GM23248 (cell line): ENCODE measurements around the gene SLC24A2. TPM values are rescaled to one million over a fixed set of nuclear protein-coding genes. Genes with fewer than 3 reads are reported as not detected.

Source experiments
- DNase-seq: peaks from one replicate; pipeline ENCODE4 v3.0.0-alpha.2; 2015
- H2AFZ ChIP-seq: fragments of 200-600 bp; sonication (generic); 2 replicates; pipeline ENCODE4 v1.6.1; 2016; ENCODE audit warnings: antibody characterized with exemption
- H3F3A ChIP-seq: fragments of 200-600 bp; sonication (generic); 2 replicates; pipeline ENCODE4 v1.6.1; 2016; ENCODE audit warnings: mild to moderate bottlenecking, antibody characterized with exemption, mixed run types; ENCODE audit not compliant: insufficient read depth
- H3K27ac ChIP-seq: fragments of 200-600 bp; sonication (generic); 2 replicates; pipeline ENCODE4 v1.5.1; 2016; ENCODE audit warnings: mild to moderate bottlenecking
- H3K27me3 ChIP-seq: fragments of 200-600 bp; sonication (generic); replicated peaks from 2 replicates; pipeline ENCODE4 v1.6.1; 2016; ENCODE audit warnings: mild to moderate bottlenecking; ENCODE audit not compliant: insufficient read depth
- H3K36me3 ChIP-seq: fragments of 200-600 bp; sonication (generic); 2 replicates; pipeline ENCODE4 v1.6.1; 2016; ENCODE audit warnings: low read depth, mild to moderate bottlenecking
- H3K4me1 ChIP-seq: fragments of 200-600 bp; sonication (generic); 2 replicates; pipeline ENCODE4 v1.6.1; 2016; ENCODE audit warnings: mild to moderate bottlenecking; ENCODE audit not compliant: insufficient read depth
- H3K4me2 ChIP-seq: fragments of 200-600 bp; sonication (generic); one replicate; pipeline ENCODE4 v1.6.1; 2016; ENCODE audit warnings: mild to moderate bottlenecking; ENCODE audit not compliant: unreplicated experiment
- H3K4me3 ChIP-seq: fragments of 200-600 bp; sonication (generic); 2 replicates; pipeline ENCODE4 v1.5.1; 2016; ENCODE audit warnings: mild to moderate bottlenecking
- H3K79me2 ChIP-seq: fragments of 200-600 bp; sonication (generic); 2 replicates; pipeline ENCODE4 v1.6.1; 2016; ENCODE audit warnings: mild to moderate bottlenecking; ENCODE audit not compliant: insufficient read depth
- H3K9ac ChIP-seq: fragments of 200-600 bp; sonication (generic); 2 replicates; pipeline ENCODE4 v1.6.1; 2016; ENCODE audit warnings: mild to moderate bottlenecking
- H3K9me2 ChIP-seq: fragments of 200-600 bp; sonication (generic); 2 replicates; pipeline ENCODE4 v1.6.1; 2016; ENCODE audit warnings: mixed run types, mild to moderate bottlenecking, moderate library complexity; ENCODE audit not compliant: insufficient read depth
- H3K9me3 ChIP-seq: fragments of 200-600 bp; sonication (generic); one replicate; pipeline ENCODE4 v1.6.1; 2017; ENCODE audit warnings: low read depth
- H4K20me1 ChIP-seq: fragments of 200-600 bp; sonication (generic); 2 replicates; pipeline ENCODE4 v1.6.0; 2016; ENCODE audit not compliant: insufficient read depth
- EZH2 ChIP-seq: fragments of 200-600 bp; sonication (generic); IDR thresholded peaks from 2 replicates; pipeline ENCODE4 v1.6.1; 2018; ENCODE audit warnings: antibody characterized with exemption, mild to moderate bottlenecking; ENCODE audit not compliant: insufficient read depth, poor library complexity, severe bottlenecking
- EZH2phosphoT487 ChIP-seq: fragments of 200-600 bp; sonication (generic); IDR thresholded peaks from 2 replicates; pipeline ENCODE4 v1.6.1; 2018; ENCODE audit warnings: antibody characterized with exemption, moderate library complexity, mild to moderate bottlenecking, low read depth; ENCODE audit not compliant: insufficient read depth
- WGBS, 2 experiments: methylation state at CpG; one replicate each; pipeline ENCODE4 v1.1.6; 2015 to 2017; ENCODE audit warnings: low lambda C conversion rate in 2 of 2, low coverage in 1 of 2; ENCODE audit errors: missing lambda C conversion rate in 2 of 2; 5-methylcytosine and 5-hydroxymethylcytosine counted together
- in situ Hi-C: fragments of 300-500 bp; cut with MboI; formaldehyde crosslinking; loops from 2 replicates; pipeline ENCODE4 v1.15.0; 2020
- polyA plus RNA-seq: library from polyadenylated mRNA; unstranded; fragments of >200 nt; fragmentation: Nextera tagmentation; extraction: Ambion mirVana; gene quantifications from 2 replicates; pipeline ENCODE4 v1.2.1, GENCODE V29; 2016
- total RNA-seq: library from RNA; depleted of rRNA; stranded (reverse); fragments of >200 nt; shearing (Covaris generic); gene quantifications from 2 replicates; pipeline ENCODE4 v1.2.3, GENCODE V29; 2014

SLC24A2 gene
- total and polyA plus RNA-seq, 2 experiments from 2014 or later: not detected

DNA sequence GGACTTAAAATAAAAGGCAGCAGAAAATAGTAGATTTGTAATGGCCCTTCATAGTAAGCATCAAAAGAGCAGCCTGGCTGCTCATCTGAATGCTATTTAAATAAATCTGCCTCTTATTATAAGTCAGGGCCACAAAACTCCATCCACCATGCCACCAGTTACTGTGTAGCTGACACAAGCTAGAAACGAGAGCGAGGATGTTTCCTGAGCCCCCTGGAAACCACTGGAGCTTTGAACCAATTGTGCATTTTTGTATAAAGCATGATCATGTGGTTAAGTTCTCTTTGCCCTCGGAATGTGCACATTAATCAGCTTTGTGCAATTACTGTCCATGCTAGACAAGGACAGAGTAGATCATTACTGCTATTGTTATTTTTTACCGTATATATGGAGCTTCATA, 17.4 kb downstream of the SLC24A2 start:
- no peaks in the 10 kb centered on the region for H3K9me3 ChIP-seq
- no peaks in the 10 kb centered on the region for H3K79me2 ChIP-seq
- in situ Hi-C loops: no loop called here
- H3K4me2 ChIP-seq: no peak overlapping the region
- WGBS, 2 experiments: 11% methylated on average over 4 of the region's 4 CpGs
- no peaks in the 10 kb centered on the region for H4K20me1 ChIP-seq
- no peaks in the 10 kb centered on the region for H3K36me3 ChIP-seq
- no peak for TF ChIP-seq EZH2
- no peak for TF ChIP-seq EZH2phosphoT487
- H3K4me1 ChIP-seq: no peaks in the 10 kb centered on the region
- no peaks in the 10 kb centered on the region for H3K9me2 ChIP-seq
- no peak overlapping the region for H3K9ac ChIP-seq
- no peak for DNase-seq
- no peaks in the 10 kb centered on the region for H3K27me3 ChIP-seq
- H3K27ac ChIP-seq: no peak overlapping the region
- H3F3A ChIP-seq: no peaks in the 10 kb centered on the region
- no peak overlapping the region for H2AFZ ChIP-seq
- no peak overlapping the region for H3K4me3 ChIP-seq

DNA sequence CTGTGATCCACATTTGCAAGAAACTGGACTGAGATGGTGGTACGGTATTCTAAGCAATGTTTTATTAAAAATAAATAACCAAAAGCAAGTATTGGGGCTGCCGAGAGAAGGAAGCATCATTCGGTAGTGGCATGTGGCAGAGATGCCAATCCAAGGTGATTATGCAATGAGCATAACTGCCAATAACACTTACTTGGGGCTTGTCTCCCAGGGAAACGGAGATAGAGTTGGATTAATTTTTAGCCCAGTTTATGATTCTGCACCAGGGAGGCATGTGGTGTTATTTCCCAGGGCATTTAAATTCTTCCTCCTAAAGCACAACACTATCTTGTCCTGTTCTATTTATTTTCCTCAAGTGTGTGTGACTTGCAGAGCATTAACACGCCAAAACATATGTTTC, 17.9 kb downstream of the SLC24A2 start:
- H3K4me3 ChIP-seq: no peak overlapping the region
- in situ Hi-C loops: no loop called here
- 21 to 26% methylated on average over 5 of the region's 5 CpGs for WGBS, 2 experiments

GRCh38 chr9:19769213-19769612, 19.6 kb downstream of the SLC24A2 start:
- no peaks in the 10 kb centered on the region for H4K20me1 ChIP-seq
- H3K4me2 ChIP-seq: no peak overlapping the region
- no peak overlapping the region for H2AFZ ChIP-seq
- no peaks in the 10 kb centered on the region for H3K9me3 ChIP-seq
- H3K27me3 ChIP-seq: no peaks in the 10 kb centered on the region
- WGBS, 2 experiments: 21 to 34% methylated on average over 3 of the region's 3 CpGs
- H3K27ac ChIP-seq: no peak overlapping the region
- H3K4me1 ChIP-seq: no peaks in the 10 kb centered on the region
- no peaks in the 10 kb centered on the region for H3F3A ChIP-seq
- no peaks in the 10 kb centered on the region for H3K79me2 ChIP-seq
- TF ChIP-seq EZH2: no peak
- TF ChIP-seq EZH2phosphoT487: no peak
- no peak overlapping the region for H3K4me3 ChIP-seq
- H3K9me2 ChIP-seq: no peaks in the 10 kb centered on the region
- peak; percentile 15 for DNase-seq
- no peaks in the 10 kb centered on the region for H3K36me3 ChIP-seq
- no peak overlapping the region for H3K9ac ChIP-seq
- in situ Hi-C loops: no loop called here

More for the DNA sequence above, 17.9 kb downstream of the SLC24A2 start:
- TF ChIP-seq EZH2phosphoT487: no peak
- TF ChIP-seq EZH2: no peak
- Histone ChIP-seq H3K27me3 (no peaks in the 10 kb centered on the region), H3K4me1 (no peaks in the 10 kb centered on the region), H3F3A (no peaks in the 10 kb centered on the region), H2AFZ (no peak overlapping the region), H3K4me2 (no peak overlapping the region), H4K20me1 (no peaks in the 10 kb centered on the region), H3K79me2 (no peaks in the 10 kb centered on the region), H3K27ac (no peak overlapping the region), H3K9me3 (no peaks in the 10 kb centered on the region), H3K9me2 (no peaks in the 10 kb centered on the region), H3K9ac (no peak overlapping the region), H3K36me3 (no peaks in the 10 kb centered on the region)
- DNase-seq: no peak

DNA sequence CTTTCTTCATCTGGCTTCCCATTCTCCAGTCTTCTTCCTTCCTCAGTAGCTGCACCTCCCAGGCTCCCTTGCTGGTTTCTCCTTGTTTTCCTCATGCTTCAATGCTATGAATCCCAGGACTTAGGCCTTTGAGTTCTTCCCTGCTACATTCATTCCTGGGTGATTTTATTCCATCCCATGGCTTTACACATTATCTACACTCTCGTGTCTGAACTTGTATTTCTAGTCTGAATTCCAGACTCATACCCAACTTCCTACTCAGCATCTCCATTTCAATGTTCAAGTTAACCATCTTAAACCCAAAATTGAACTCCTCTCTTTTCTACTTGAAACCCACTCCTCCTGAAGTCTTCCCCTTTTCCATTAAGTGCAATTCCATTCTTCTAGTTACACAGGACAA, 20.0 kb downstream of the SLC24A2 start:
- no peak overlapping the region for H3K27ac ChIP-seq
- H3K36me3 ChIP-seq: no peaks in the 10 kb centered on the region
- no peaks in the 10 kb centered on the region for H3K27me3 ChIP-seq
- 17 to 22% methylated on average over 1 of the region's 1 CpG for WGBS, 2 experiments
- H3K79me2 ChIP-seq: no peaks in the 10 kb centered on the region
- no peak overlapping the region for H3K4me3 ChIP-seq
- no peak overlapping the region for H2AFZ ChIP-seq
- no peak overlapping the region for H3K9ac ChIP-seq
- H3K4me2 ChIP-seq: no peak overlapping the region
- H4K20me1 ChIP-seq: no peaks in the 10 kb centered on the region
- no peaks in the 10 kb centered on the region for H3K9me2 ChIP-seq
- no peaks in the 10 kb centered on the region for H3K4me1 ChIP-seq
- in situ Hi-C loops: no loop called here
- H3F3A ChIP-seq: no peaks in the 10 kb centered on the region
- no peak for DNase-seq
- TF ChIP-seq EZH2phosphoT487: no peak
- no peak for TF ChIP-seq EZH2
- no peaks in the 10 kb centered on the region for H3K9me3 ChIP-seq

GRCh38 chr9:19759066-19759465, 29.8 kb downstream of the SLC24A2 start:
- no peak for DNase-seq
- in situ Hi-C loops: no loop called here
- Histone ChIP-seq H4K20me1 (no peaks in the 10 kb centered on the region), H3K79me2 (no peaks in the 10 kb centered on the region), H3K9ac (no peak overlapping the region), H2AFZ (no peak overlapping the region), H3F3A (no peaks in the 10 kb centered on the region), H3K4me3 (no peak overlapping the region), H3K4me1 (no peaks in the 10 kb centered on the region), H3K27me3 (no peaks in the 10 kb centered on the region), H3K36me3 (no peaks in the 10 kb centered on the region), H3K4me2 (no peak overlapping the region), H3K9me3 (no peaks in the 10 kb centered on the region), H3K9me2 (no peaks in the 10 kb centered on the region), H3K27ac (no peak overlapping the region)
- no peak for TF ChIP-seq EZH2
- TF ChIP-seq EZH2phosphoT487: no peak
- WGBS, 2 experiments: 3% methylated on average over 1 of the region's 1 CpG
